NK-92 (cell line): ENCODE results near the gene APIP.

Experiments
- DNase-seq: peaks from one replicate; lab custom pipeline; 2025; ENCODE audit not compliant: unreplicated experiment; lab: John Stamatoyannopoulos, UW

APIP gene

GRCh38 chr11:34844463-34845112 is 71.6 kb downstream of the APIP start:
- no peak for DNase-seq

- no peak for DNase-seq
Observed at GRCh38 chr11:34843271-34843670, 72.9 kb downstream of the APIP start.

- DNase-seq: no peak
Observed at GRCh38 chr11:34840736-34841386, 75.3 kb downstream of the APIP start.

- no peak for DNase-seq
Observed at GRCh38 chr11:34839969-34840368, 76.2 kb downstream of the APIP start.

GRCh38 chr11:34836958-34837856 is 79.0 kb downstream of the APIP start:
- no peak for DNase-seq

- DNase-seq: no peak
Observed at GRCh38 chr11:34833602-34834001, 82.6 kb downstream of the APIP start.
